ENCODE data around the gene PRPF40B. TPM values are rescaled to one million over a fixed set of nuclear protein-coding genes. Genes with fewer than 3 reads are reported as not detected.
A peak's percentile ranks its signal among the peaks of the same experiment; 100 is the strongest.

Gene PRPF40B
- total RNA-seq, 2 donors from 2014 or later = 6.3 to 9.3 TPM

- ATAC-seq = no peak
- WGBS, 2 donors = 87 to 91% methylated on average over 11 to 12 of the region's 12 CpGs
- Histone ChIP-seq H3K36me3 (replicated peaks in 1 of 2; ENCODE audit: insufficient read depth in 1 of 2, low read depth in 2 of 2) (peaks cover 0 to 6% of the 10 kb centered on the region in 2 donors), H3K27me3 (no peaks in the 10 kb centered on the region), H3K4me3 (no peak overlapping the region), H3K27ac (no peak overlapping the region), H3K9me3 (no peaks in the 10 kb centered on the region), H3K4me1 (no peaks in the 10 kb centered on the region)
- TF ChIP-seq CTCF (IDR thresholded peaks at IDR 0.05) (no peak), POLR2A (IDR thresholded peaks at IDR 0.05) (no peak)
- no peak for DNase-seq
- intact Hi-C loops (cut with DNase I) = no loop called here
Measured at GRCh38 chr12:49646871-49647654, 23.7 kb downstream of the PRPF40B start.

- H3K4me1 ChIP-seq = no peaks in the 10 kb centered on the region
- DNase-seq = no peak
- H3K4me3 ChIP-seq = no peak overlapping the region
- H3K36me3 ChIP-seq (replicated peaks in 1 of 2; ENCODE audit: insufficient read depth in 1 of 2, low read depth in 2 of 2) = peaks cover 0 to 2% of the 10 kb centered on the region in 2 donors
- H3K27me3 ChIP-seq = no peaks in the 10 kb centered on the region
- ATAC-seq = no peak
- H3K27ac ChIP-seq = peak overlapping the region in 2 of 4 donors; percentile 11 to 25
- intact Hi-C loops (cut with DNase I) = no loop called here
- H3K9me3 ChIP-seq = no peaks in the 10 kb centered on the region
- 80 to 90% methylated on average over 14 to 15 of the region's 15 CpGs for WGBS, 2 donors
- TF ChIP-seq CTCF (IDR thresholded peaks at IDR 0.05) (no peak), POLR2A (IDR thresholded peaks at IDR 0.05) (no peak)
Measured at GRCh38 chr12:49647827-49648711, 24.7 kb downstream of the PRPF40B start.

GRCh38 chr12:49648712-49649003, 25.3 kb downstream of the PRPF40B start:
- DNase-seq (no peak), ATAC-seq (no peak)
- Histone ChIP-seq H3K4me3 (no peak overlapping the region), H3K36me3 (replicated peaks in 1 of 2; ENCODE audit: insufficient read depth in 1 of 2, low read depth in 2 of 2) (no peaks in the 10 kb centered on the region), H3K9me3 (no peaks in the 10 kb centered on the region), H3K27ac (peak overlapping the region in 1 of 4 donors; percentile 25), H3K27me3 (no peaks in the 10 kb centered on the region), H3K4me1 (no peaks in the 10 kb centered on the region)
- 84 to 92% methylated on average over 3 of the region's 3 CpGs for WGBS, 2 donors
- intact Hi-C loops (cut with DNase I) = no loop called here
- TF ChIP-seq POLR2A (IDR thresholded peaks at IDR 0.05) (no peak), CTCF (IDR thresholded peaks at IDR 0.05) (no peak)

- intact Hi-C loops (cut with DNase I) = no loop called here
- H3K27me3 ChIP-seq = no peaks in the 10 kb centered on the region
- H3K4me1 ChIP-seq = no peaks in the 10 kb centered on the region
- ATAC-seq = no peak
- DNase-seq = no peak
- no peaks in the 10 kb centered on the region for H3K9me3 ChIP-seq
- TF ChIP-seq POLR2A (IDR thresholded peaks at IDR 0.05) (no peak), CTCF (IDR thresholded peaks at IDR 0.05) (no peak)
- no peak overlapping the region for H3K4me3 ChIP-seq
- H3K27ac ChIP-seq = no peak overlapping the region
- no peaks in the 10 kb centered on the region for H3K36me3 ChIP-seq (replicated peaks in 1 of 2; ENCODE audit: insufficient read depth in 1 of 2, low read depth in 2 of 2)
- WGBS, 2 donors = 91 to 95% methylated on average over 9 to 11 of the region's 11 CpGs
Measured at GRCh38 chr12:49649445-49649844, 26.1 kb downstream of the PRPF40B start.

Data from body of pancreas (tissue), 4 donors.